HG03558 (cell line): ENCODE data around the gene NPAS3.

Experiments used
- ATAC-seq: cut with Tn5 transposase; IDR thresholded peaks from one replicate; pipeline ENCODE4 v1.9.1; 2021; ENCODE audit warnings: moderate number of reproducible peaks; ENCODE audit not compliant: unreplicated experiment; ENCODE audit errors: extremely low read depth

The NPAS3 gene

GRCh38 chr14:32940066-32940651, 1.5 kb downstream of the NPAS3 start:
- ATAC-seq = no peak

- ATAC-seq = no peak
Observed at GRCh38 chr14:32940711-32941667, 2.3 kb downstream of the NPAS3 start.

DNA sequence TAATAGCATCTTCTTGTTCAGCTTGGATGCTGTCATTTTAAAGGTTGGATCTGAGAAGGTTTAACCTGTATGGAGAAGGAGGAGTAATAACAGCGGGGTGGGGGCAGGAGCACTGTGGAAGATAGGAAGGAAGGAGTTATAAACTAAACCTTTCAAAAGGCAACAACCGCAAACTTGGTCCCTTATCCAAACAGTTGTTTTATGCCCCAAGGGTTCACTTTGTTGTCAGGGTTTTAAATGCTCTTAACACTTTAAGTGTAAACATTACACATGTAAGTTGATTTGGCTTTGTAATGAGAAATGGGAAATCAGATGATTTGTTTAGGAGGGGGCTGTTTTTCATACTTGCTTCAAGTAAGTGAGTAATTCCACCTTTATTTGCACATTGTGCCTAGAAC, 3.0 kb downstream of the NPAS3 start:
- ATAC-seq = no peak

DNA sequence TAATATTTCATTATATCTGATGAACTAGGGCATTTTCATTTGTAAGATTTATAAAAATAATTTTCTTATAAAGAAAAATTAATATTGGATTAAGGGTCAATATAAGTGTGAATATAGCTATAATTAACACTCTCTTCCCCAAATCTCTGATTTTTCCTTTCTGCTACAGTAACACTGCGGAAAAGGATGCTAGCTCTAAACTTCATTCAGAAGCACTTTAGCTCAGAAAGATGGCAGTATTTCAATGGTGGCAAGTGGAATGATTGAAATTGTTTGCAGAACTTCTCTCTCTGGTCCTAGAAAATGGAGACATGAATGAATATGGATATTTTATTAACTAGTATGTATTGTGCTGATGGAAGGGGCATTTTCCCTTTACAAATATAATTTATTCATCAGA, 8.4 kb downstream of the NPAS3 start:
- no peak for ATAC-seq

DNA sequence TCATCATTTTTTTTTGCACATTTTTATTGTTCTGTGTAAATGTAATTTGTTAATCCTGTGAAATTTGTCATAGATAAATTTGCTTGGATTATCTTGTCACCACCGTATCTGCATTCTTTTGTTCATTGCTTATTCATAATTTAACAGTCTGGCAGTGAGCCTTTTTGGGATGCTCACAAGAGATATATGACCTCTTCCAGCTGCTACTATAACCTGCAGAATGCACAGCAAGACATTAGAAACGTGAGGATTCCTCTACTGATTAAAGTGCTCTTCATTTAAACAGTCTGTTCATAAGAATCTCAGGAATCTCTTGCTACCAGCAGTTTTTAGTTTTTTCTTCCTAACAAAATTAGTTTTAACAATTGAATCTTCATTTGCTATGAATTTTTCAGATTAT, 9.1 kb downstream of the NPAS3 start:
- ATAC-seq = no peak

- ATAC-seq = no peak
Observed at GRCh38 chr14:32950584-32950983, 11.9 kb downstream of the NPAS3 start.

GRCh38 chr14:32967421-32967820, 28.7 kb downstream of the NPAS3 start:
- ATAC-seq = no peak

GRCh38 chr14:32968972-32969544, 30.4 kb downstream of the NPAS3 start:
- no peak for ATAC-seq

- ATAC-seq = no peak
Observed at GRCh38 chr14:32977913-32978312, 39.2 kb downstream of the NPAS3 start.

DNA sequence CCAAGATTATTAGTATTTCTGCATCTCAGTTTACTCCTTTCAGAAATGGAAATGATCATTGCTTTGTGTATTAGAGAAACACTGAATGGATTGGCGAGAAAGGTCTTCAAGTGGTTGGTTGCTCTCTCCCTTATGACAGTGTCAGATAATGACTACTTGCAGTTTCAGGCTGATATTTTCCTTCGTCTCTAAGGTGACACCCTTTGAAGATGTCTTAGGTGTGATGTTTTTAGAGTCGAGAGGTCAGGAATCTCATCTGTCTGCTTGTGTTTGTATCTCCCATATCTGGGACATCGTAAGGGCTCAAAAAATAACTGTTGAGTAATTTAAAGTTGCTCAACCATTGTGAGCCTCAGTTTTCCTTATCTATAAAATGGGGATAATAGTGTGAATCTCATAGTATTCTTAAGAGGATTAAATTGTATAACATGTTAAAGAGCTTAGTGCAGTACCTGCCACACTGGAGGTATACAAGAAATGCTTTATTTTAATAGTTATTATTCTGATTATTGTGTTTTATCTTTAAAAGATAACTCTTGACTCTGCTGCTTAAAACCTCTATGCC, 40.1 kb downstream of the NPAS3 start:
- ATAC-seq = no peak

GRCh38 chr14:32980178-32980901, 41.7 kb downstream of the NPAS3 start:
- ATAC-seq = no peak

- ATAC-seq = no peak
Observed at GRCh38 chr14:32980902-32981501, 42.3 kb downstream of the NPAS3 start.

DNA sequence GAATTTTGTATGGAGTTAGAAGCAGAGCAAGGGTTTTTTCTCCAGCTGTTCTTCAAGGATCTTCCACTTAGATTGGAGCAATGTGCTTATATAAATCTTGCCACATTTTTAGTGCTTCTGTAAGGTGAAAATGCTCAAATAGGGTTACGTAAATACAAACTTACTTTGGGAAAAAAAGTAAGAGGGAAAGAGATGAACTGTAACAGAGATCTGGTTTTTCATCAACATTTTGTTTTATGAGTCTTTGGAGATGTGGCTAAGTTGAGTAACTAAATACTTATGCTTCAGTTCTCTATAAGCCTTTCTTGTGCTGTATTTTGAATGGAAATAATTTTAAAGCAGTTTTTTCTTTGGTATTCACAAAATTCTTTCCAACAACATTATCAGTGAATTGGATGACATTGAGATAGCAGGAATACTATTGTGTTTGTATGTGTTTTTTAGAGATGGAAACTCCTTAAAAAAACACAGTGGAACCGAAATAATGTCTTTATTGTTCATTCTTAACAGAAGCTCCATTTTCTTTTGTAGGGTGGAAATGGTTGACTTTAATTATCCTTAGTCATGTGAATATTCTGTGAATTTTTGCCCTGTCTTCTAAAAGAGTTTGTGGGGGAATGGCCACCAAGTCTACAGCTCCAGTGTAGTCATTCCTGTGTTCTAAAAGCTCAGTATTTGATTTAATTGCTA, 45.7 kb downstream of the NPAS3 start:
- no peak for ATAC-seq

- no peak for ATAC-seq
Observed at GRCh38 chr14:32985866-32986265, 47.2 kb downstream of the NPAS3 start.

- ATAC-seq = no peak
Observed at GRCh38 chr14:32986791-32987540, 48.3 kb downstream of the NPAS3 start.

DNA sequence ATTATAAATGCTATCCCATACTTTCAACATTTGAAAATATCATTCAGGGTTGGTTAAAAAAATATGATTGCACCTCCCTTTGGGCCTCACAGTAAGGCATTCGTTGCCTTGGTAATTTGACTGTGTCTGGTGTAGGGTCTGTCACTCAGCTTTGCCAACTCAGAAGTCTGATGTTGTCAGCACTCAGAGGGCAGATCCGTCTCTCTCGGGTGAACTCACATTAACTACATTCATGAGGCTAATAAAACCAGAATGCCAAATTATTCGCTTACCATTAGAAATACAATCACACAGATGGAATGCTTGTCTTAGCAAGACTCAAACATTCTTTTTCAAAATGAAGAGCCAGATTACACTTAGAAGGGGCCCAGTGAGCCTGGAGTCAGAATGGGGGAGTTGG, 53.0 kb downstream of the NPAS3 start:
- ATAC-seq = no peak

DNA sequence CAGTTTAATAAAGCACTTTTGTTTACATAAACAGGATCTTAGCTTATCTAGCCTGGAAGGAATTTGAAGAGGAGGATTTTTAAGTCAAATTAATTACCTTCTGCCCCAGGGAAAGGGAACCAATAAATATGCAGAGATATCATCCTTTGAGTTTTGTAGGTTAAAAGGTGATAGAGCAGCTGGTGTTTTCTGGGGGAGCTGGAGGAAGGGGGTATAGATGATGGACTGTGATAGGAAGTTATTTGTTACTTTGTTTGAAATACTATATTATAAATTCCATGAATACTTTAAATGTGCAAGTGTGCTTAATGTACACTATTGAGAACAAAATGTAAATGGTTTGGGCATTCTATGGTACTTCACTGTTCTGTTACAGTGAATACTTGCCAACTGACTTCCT, 55.2 kb downstream of the NPAS3 start:
- no peak for ATAC-seq

GRCh38 chr14:32996343-32996742, 57.7 kb downstream of the NPAS3 start:
- ATAC-seq = no peak

- no peak for ATAC-seq
Observed at GRCh38 chr14:32998433-32998832, 59.8 kb downstream of the NPAS3 start.
